Endothelial cell (in vitro differentiated cells): ENCODE data around the gene APBB2. TPM values are rescaled to one million over a fixed set of nuclear protein-coding genes. Genes with fewer than 3 reads are reported as not detected.

Experiments
- DNase-seq: peaks from one replicate; pipeline ENCODE4 v3.0.0; 2021; ENCODE audit warnings: low spot score
- H3K27ac Mint-ChIP-seq: one replicate; pipeline ENCODE4 v1.8.0; 2021; ENCODE audit warnings: mixed read lengths, inconsistent platforms; ENCODE audit not compliant: unreplicated experiment
- H3K27me3 Mint-ChIP-seq: one replicate; pipeline ENCODE4 v1.8.0; 2021; ENCODE audit warnings: mild to moderate bottlenecking, moderate library complexity, mixed read lengths, inconsistent platforms; ENCODE audit not compliant: unreplicated experiment
- H3K36me3 Mint-ChIP-seq: one replicate; pipeline ENCODE4 v1.8.0; 2021; ENCODE audit warnings: mild to moderate bottlenecking, low read depth, mixed read lengths, inconsistent platforms; ENCODE audit not compliant: unreplicated experiment
- H3K4me1 Mint-ChIP-seq: one replicate; pipeline ENCODE4 v1.8.0; 2021; ENCODE audit warnings: mild to moderate bottlenecking, mixed read lengths, inconsistent platforms; ENCODE audit not compliant: unreplicated experiment
- H3K4me3 Mint-ChIP-seq: one replicate; pipeline ENCODE4 v1.8.0; 2021; ENCODE audit warnings: mild to moderate bottlenecking, mixed read lengths, inconsistent platforms; ENCODE audit not compliant: unreplicated experiment
- H3K9me3 Mint-ChIP-seq: one replicate; pipeline ENCODE4 v1.8.0; 2021; ENCODE audit warnings: mixed read lengths, inconsistent platforms; ENCODE audit not compliant: unreplicated experiment
- total RNA-seq: library from RNA; stranded (reverse); fragmentation: NEBNext Ultra II Directional; extraction: Animal tissue kit (Norgen Biotek cat#: 25700); gene quantifications from one replicate; pipeline ENCODE4 v1.2.1, GENCODE V29; 2021; ENCODE audit not compliant: unreplicated experiment
- TF ChIP-seq, protein P1 (sequence below): fragments of 200-600 bp; sonication (generic); IDR thresholded peaks from one replicate; pipeline ENCODE4 v1.5.0; 2021; ENCODE audit warnings: antibody characterized with exemption; ENCODE audit not compliant: unreplicated experiment

Gene APBB2
- total RNA-seq, 1 donor from 2014 or later = 103 TPM

GRCh38 chr4:40877081-40877480, 337.3 kb downstream of the APBB2 start:
- Mint-ChIP-seq H3K36me3 (peaks cover 32% of the 10 kb centered on the region), H3K9me3 (no peaks in the 10 kb centered on the region), H3K27ac (no peak overlapping the region), H3K27me3 (no peaks in the 10 kb centered on the region), H3K4me1 (peaks cover 10% of the 10 kb centered on the region), H3K4me3 (no peak overlapping the region)
- TF ChIP-seq, protein P1, sequence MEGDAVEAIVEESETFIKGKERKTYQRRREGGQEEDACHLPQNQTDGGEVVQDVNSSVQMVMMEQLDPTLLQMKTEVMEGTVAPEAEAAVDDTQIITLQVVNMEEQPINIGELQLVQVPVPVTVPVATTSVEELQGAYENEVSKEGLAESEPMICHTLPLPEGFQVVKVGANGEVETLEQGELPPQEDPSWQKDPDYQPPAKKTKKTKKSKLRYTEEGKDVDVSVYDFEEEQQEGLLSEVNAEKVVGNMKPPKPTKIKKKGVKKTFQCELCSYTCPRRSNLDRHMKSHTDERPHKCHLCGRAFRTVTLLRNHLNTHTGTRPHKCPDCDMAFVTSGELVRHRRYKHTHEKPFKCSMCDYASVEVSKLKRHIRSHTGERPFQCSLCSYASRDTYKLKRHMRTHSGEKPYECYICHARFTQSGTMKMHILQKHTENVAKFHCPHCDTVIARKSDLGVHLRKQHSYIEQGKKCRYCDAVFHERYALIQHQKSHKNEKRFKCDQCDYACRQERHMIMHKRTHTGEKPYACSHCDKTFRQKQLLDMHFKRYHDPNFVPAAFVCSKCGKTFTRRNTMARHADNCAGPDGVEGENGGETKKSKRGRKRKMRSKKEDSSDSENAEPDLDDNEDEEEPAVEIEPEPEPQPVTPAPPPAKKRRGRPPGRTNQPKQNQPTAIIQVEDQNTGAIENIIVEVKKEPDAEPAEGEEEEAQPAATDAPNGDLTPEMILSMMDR = no peak
- no peak for DNase-seq

DNA sequence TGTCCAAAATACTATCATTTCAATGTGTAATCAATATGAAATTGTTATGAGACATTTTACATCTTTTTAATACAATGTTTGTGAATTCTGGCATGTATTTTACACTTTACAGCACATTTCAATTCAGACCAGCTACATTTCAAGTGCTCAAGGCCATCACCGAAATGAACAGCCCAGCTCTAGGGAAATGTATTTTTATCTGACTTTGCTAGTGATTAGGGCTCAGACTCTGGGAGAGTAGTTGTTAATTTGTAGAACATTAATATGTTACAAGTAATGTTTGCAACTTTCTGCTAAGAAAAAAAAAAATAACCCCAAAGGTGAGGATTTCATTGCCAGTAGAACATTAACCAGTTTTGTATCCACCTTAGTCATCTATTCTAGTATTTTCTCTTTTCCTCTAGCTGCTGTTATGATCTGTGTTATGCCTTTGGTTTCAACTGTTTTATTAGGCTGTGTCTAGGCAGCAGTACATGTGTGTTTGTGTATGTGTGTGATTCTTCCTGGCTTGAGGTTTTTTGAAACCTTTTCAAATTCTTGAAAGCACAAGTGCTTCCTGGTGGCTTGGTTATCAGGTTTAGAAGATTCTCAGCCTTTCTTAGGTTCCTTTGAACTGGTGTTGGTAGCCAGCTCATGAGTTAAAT, 338.7 kb downstream of the APBB2 start:
- H3K27me3 Mint-ChIP-seq = no peaks in the 10 kb centered on the region
- H3K9me3 Mint-ChIP-seq = no peaks in the 10 kb centered on the region
- TF ChIP-seq, protein P1 = no peak
- H3K27ac Mint-ChIP-seq = no peak overlapping the region
- DNase-seq = no peak
- no peak overlapping the region for H3K4me3 Mint-ChIP-seq
- peaks cover 7% of the 10 kb centered on the region for H3K4me1 Mint-ChIP-seq
- peaks cover 27% of the 10 kb centered on the region for H3K36me3 Mint-ChIP-seq

GRCh38 chr4:40874901-40875300, 339.4 kb downstream of the APBB2 start:
- Mint-ChIP-seq H3K4me1 (peaks cover 7% of the 10 kb centered on the region), H3K9me3 (no peaks in the 10 kb centered on the region), H3K27me3 (no peaks in the 10 kb centered on the region), H3K4me3 (no peak overlapping the region), H3K27ac (no peak overlapping the region), H3K36me3 (peaks cover 21% of the 10 kb centered on the region)
- TF ChIP-seq, protein P1 = no peak
- no peak for DNase-seq

DNA sequence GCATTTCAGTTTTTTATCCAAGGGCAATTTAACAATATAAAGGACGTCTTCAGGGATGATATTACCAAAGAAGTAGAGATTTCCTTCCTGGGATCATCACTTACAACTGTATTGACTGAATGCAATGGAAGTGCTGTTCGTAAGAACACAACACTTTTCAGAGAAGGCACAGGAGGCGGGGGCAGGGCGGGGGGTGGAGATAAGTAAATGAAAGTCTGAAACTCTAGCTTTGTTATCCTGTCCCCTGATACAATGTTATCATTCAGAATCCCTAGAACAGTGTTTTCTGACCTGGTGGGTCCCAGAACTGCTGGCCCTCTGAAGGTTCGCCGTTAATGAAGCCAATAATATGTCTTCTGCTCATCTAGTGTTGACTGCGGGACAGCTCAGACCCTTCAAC, 340.0 kb downstream of the APBB2 start:
- Mint-ChIP-seq H3K27me3 (no peaks in the 10 kb centered on the region), H3K27ac (no peak overlapping the region), H3K4me1 (peaks cover 7% of the 10 kb centered on the region), H3K9me3 (no peaks in the 10 kb centered on the region), H3K36me3 (peaks cover 20% of the 10 kb centered on the region), H3K4me3 (no peak overlapping the region)
- DNase-seq = no peak
- TF ChIP-seq, protein P1 = no peak

DNA sequence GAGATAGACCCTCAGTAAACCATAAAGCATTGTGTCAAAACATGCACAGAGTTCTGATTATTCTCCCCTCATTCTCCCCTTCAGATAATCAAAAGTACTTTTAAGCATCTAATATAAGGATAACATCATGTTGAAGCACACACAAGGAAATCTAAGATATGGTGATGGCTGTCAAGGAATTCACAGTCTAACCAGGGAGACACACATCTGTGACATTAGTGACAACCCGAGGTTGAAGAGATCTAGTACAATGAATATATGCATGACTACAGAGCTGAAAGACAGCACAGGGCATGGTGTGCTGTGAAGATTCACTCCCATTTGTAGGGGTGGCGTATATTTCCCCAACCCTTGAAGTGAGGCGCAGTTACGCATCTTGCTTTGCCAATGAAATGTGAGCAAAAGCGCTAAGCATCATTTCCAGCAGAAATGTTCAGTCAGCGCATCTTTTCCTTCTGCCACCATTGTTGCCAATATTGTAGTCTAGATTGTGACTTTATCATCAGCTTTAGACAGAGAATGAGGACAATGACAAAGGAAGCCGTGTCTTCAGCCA, 342.6 kb downstream of the APBB2 start:
- Mint-ChIP-seq H3K27me3 (no peaks in the 10 kb centered on the region), H3K27ac (no peak overlapping the region), H3K4me1 (peaks cover 7% of the 10 kb centered on the region), H3K9me3 (no peaks in the 10 kb centered on the region), H3K4me3 (no peak overlapping the region), H3K36me3 (peaks cover 12% of the 10 kb centered on the region)
- TF ChIP-seq, protein P1 = no peak
- no peak for DNase-seq
